Fibroblast of lung (primary cell): Measurements from ENCODE around the gene SMAD3.

Experiments
- EZH2 ChIP-seq: IDR thresholded peaks from 2 replicates; pipeline ENCODE4 v1.5.1; 2012; ENCODE audit warnings: low read length, control low read depth, mild to moderate bottlenecking; ENCODE audit errors: missing control alignments
- TF ChIP-seq, protein P1 (sequence below), 2 donors: IDR thresholded peaks in 1 of 2; conservative IDR thresholded peaks in 1 of 2; 1 replicate in 1 of 2; 2 replicates in 1 of 2; pipeline ENCODE4 v1.5.1; 2011 to 2012; ENCODE audit warnings: low read length in 2 of 2, control low read depth in 1 of 2, inconsistent platforms in 1 of 2, low read depth in 1 of 2, mild to moderate bottlenecking in 1 of 2

GRCh38 chr15:67202991-67203390, 137.6 kb downstream of the SMAD3 start:
- TF ChIP-seq, protein P1, sequence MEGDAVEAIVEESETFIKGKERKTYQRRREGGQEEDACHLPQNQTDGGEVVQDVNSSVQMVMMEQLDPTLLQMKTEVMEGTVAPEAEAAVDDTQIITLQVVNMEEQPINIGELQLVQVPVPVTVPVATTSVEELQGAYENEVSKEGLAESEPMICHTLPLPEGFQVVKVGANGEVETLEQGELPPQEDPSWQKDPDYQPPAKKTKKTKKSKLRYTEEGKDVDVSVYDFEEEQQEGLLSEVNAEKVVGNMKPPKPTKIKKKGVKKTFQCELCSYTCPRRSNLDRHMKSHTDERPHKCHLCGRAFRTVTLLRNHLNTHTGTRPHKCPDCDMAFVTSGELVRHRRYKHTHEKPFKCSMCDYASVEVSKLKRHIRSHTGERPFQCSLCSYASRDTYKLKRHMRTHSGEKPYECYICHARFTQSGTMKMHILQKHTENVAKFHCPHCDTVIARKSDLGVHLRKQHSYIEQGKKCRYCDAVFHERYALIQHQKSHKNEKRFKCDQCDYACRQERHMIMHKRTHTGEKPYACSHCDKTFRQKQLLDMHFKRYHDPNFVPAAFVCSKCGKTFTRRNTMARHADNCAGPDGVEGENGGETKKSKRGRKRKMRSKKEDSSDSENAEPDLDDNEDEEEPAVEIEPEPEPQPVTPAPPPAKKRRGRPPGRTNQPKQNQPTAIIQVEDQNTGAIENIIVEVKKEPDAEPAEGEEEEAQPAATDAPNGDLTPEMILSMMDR (conservative IDR thresholded peaks at IDR 0.05 in 1 of 2, IDR thresholded peaks at IDR 0.05 in 1 of 2; ENCODE audit: low read depth in 1 of 2, low read length in 2 of 2), result no peak
- TF ChIP-seq EZH2, result no peak
